ENCODE data around the gene HBA1. TPM values are rescaled to one million over a fixed set of nuclear protein-coding genes. Genes with fewer than 3 reads are reported as not detected.
"Not testable (repeated sequence)": the region's sequence is repeated elsewhere in the genome, so short reads cannot be mapped to it uniquely, and the experiment has no call there.

HBA1 gene
- total and polyA plus RNA-seq, 2 of the 8 experiments (the other 6 are each of a cell fraction or from before 2014, with no cell fraction given): 2.3 TPM

DNA sequence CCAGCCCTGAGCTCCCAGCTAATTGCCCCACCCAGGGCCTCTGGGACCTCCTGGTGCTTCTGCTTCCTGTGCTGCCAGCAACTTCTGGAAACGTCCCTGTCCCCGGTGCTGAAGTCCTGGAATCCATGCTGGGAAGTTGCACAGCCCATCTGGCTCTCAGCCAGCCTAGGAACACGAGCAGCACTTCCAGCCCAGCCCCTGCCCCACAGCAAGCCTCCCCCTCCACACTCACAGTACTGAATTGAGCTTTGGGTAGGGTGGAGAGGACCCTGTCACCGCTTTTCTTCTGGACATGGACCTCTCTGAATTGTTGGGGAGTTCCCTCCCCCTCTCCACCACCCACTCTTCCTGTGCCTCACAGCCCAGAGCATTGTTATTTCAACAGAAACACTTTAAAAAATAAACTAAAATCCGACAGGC, 6.4 kb upstream of the HBA1 start:
- 8% methylated on average over 5 of the region's 5 CpGs; no CpG with 5 or more reads in 1 of the 2 experiments for WGBS, 2 experiments (ENCODE audit: extremely low coverage in 1 of 2, insufficient coverage in 1 of 2, insufficient read length in 1 of 2, insufficient replicate concordance in 2 of 2, low coverage in 1 of 2, low lambda C conversion rate in 2 of 2, missing lambda C conversion rate in 1 of 2)
- H3K27me3 ChIP-seq (replicated peaks in 1 of 4; ENCODE audit: control insufficient read depth in 3 of 4, extremely low read depth in 1 of 4, insufficient read depth in 3 of 4, low read length in 3 of 4): peaks cover 59 to 87% (median 80%) of the 10 kb centered on the region in 4 experiments
- H4K5ac ChIP-seq (ENCODE audit: insufficient read length, low read depth, low read length); H4K91ac ChIP-seq (replicated peaks; ENCODE audit: insufficient read length, low read length); H3K23ac ChIP-seq (ENCODE audit: insufficient read length); H2BK5ac ChIP-seq (ENCODE audit: low read depth, low read length); H3K79me1 ChIP-seq (ENCODE audit: low read depth, low read length); H3K56ac ChIP-seq (replicated peaks; ENCODE audit: insufficient read length, low read depth, low read length); H3K36me3 ChIP-seq (ENCODE audit: control insufficient read depth in 2 of 4, insufficient read depth in 4 of 4, low read length in 3 of 4); H3K27ac ChIP-seq (ENCODE audit: low read depth, low read length); H2AFZ ChIP-seq (ENCODE audit: low read length); H2BK12ac ChIP-seq (ENCODE audit: low read depth, low read length); H3K9ac ChIP-seq (replicated peaks in 1 of 4; ENCODE audit: extremely low read depth in 1 of 4, low read depth in 3 of 4, low read length in 3 of 4); H2BK120ac ChIP-seq (replicated peaks; ENCODE audit: low read depth, low read length); H3K79me2 ChIP-seq (ENCODE audit: control insufficient read depth in 1 of 2, insufficient read depth in 2 of 2, low read length in 2 of 2); H3K4me2 ChIP-seq (ENCODE audit: insufficient read depth in 1 of 2, low read depth in 2 of 2, low read length in 2 of 2); H3K18ac ChIP-seq (ENCODE audit: extremely low read depth, low read length); H2BK20ac ChIP-seq (ENCODE audit: low read length); H4K8ac ChIP-seq (ENCODE audit: extremely low read depth, insufficient read depth, low read length); H3K4me3 ChIP-seq (ENCODE audit: extremely low read depth in 1 of 4, insufficient read depth in 2 of 4, low read depth in 3 of 4, low read length in 4 of 4); H3K4ac ChIP-seq (replicated peaks; ENCODE audit: insufficient read length, low read depth, low read length); H3K14ac ChIP-seq (ENCODE audit: insufficient read length); DNase-seq (ENCODE audit: low read depth in 1 of 2, low spot score in 2 of 2); H3K23me2 ChIP-seq (ENCODE audit: low read depth, low read length); H3K9me3 ChIP-seq (ENCODE audit: insufficient read depth in 2 of 2, low read depth in 1 of 2, low read length in 1 of 2); H2BK15ac ChIP-seq (ENCODE audit: low read length); H2AK5ac ChIP-seq (ENCODE audit: low read depth, low read length): not testable (repeated sequence)
- POLR2A ChIA-PET (ENCODE audit: partially characterized antibody): interaction anchor here (1.8 kb wide), 1 partner anchor 10 kb away, joined by 5 read pairs; the partner anchor contains the start of gene HBQ1
- H3K4me1 ChIP-seq (replicated peaks in 1 of 4; ENCODE audit: control insufficient read depth in 3 of 4, insufficient read depth in 4 of 4, low read length in 3 of 4): peaks cover 0 to 25% (median 17%) of the 10 kb centered on the region in 4 experiments; a peak in 6 of 7 replicates
- H4K20me1 ChIP-seq (replicated peaks in 1 of 2; ENCODE audit: control insufficient read depth in 1 of 2, insufficient read depth in 2 of 2, low read length in 2 of 2): peaks cover 3 to 11% of the 10 kb centered on the region in 2 experiments
- peak; percentile 61 to 69; a peak in 1 of 4 replicates for TF ChIP-seq SIN3A (conservative IDR thresholded peaks at IDR 0.05 in 1 of 2, IDR thresholded peaks at IDR 0.05 in 1 of 2; ENCODE audit: low read depth in 1 of 2, low read length in 2 of 2)
- peak; percentile 28 for FAIRE-seq
- CTCF ChIA-PET (ENCODE audit: partially characterized antibody): interaction anchor here (0.6 to 5.6 kb wide), 5 partner anchors 10 to 104 kb away, joined by 3 to 24 read pairs (median 4); partner anchors contain the start of gene HBQ1
